ELR (cell line): ENCODE measurements around the gene UBAP1.
"Not testable (repeated sequence)": the region's sequence is repeated elsewhere in the genome, so short reads cannot be mapped to it uniquely, and the experiment has no call there.

ENCODE experiments used
- DNase-seq: peaks from one replicate; pipeline ENCODE4 v3.0.0-alpha.2; 2015; ENCODE audit warnings: low read depth

Gene UBAP1

GRCh38 chr9:34179213-34180136, 632 bp downstream of the UBAP1 start:
- DNase-seq: peak; percentile 50

- peak; percentile 83 for DNase-seq
Observed at GRCh38 chr9:34185778-34186551, 7.1 kb downstream of the UBAP1 start.

GRCh38 chr9:34187891-34188240, 9.0 kb downstream of the UBAP1 start:
- no peak for DNase-seq

GRCh38 chr9:34190996-34191892, 12.4 kb downstream of the UBAP1 start:
- DNase-seq: peak; percentile 40

GRCh38 chr9:34195143-34195542, 16.3 kb downstream of the UBAP1 start:
- DNase-seq: no peak

GRCh38 chr9:34197286-34197685, 18.4 kb downstream of the UBAP1 start:
- not testable (repeated sequence) for DNase-seq

GRCh38 chr9:34197756-34198711, 19.2 kb downstream of the UBAP1 start:
- DNase-seq: no peak

GRCh38 chr9:34200092-34200491, 21.2 kb downstream of the UBAP1 start:
- DNase-seq: no peak

GRCh38 chr9:34203275-34203991, 24.6 kb downstream of the UBAP1 start:
- DNase-seq: no peak

GRCh38 chr9:34203992-34204635, 25.3 kb downstream of the UBAP1 start:
- DNase-seq: peak; percentile 29

- DNase-seq: no peak
Observed at GRCh38 chr9:34205102-34205501, 26.3 kb downstream of the UBAP1 start.

GRCh38 chr9:34206561-34206960, 27.7 kb downstream of the UBAP1 start:
- no peak for DNase-seq

GRCh38 chr9:34211395-34211794, 32.6 kb downstream of the UBAP1 start:
- DNase-seq: no peak

GRCh38 chr9:34214354-34215000, 35.6 kb downstream of the UBAP1 start:
- not testable (repeated sequence) for DNase-seq

GRCh38 chr9:34216325-34216724, 37.5 kb downstream of the UBAP1 start:
- no peak for DNase-seq

- DNase-seq: peak; percentile 17
Observed at GRCh38 chr9:34217015-34217414, 38.2 kb downstream of the UBAP1 start.

GRCh38 chr9:34218446-34218845, 39.6 kb downstream of the UBAP1 start:
- DNase-seq: no peak

GRCh38 chr9:34219421-34219820, 40.6 kb downstream of the UBAP1 start:
- no peak for DNase-seq

GRCh38 chr9:34220218-34220617, 41.4 kb downstream of the UBAP1 start:
- no peak for DNase-seq
